ENCODE data around the gene IMMP2L. TPM values are rescaled to one million over a fixed set of nuclear protein-coding genes. Genes with fewer than 3 reads are reported as not detected.

Gene IMMP2L
- total and polyA plus RNA-seq, 2 of the 4 experiments (the other 2 are of a cell fraction) = 5.8 to 9.3 TPM

DNA sequence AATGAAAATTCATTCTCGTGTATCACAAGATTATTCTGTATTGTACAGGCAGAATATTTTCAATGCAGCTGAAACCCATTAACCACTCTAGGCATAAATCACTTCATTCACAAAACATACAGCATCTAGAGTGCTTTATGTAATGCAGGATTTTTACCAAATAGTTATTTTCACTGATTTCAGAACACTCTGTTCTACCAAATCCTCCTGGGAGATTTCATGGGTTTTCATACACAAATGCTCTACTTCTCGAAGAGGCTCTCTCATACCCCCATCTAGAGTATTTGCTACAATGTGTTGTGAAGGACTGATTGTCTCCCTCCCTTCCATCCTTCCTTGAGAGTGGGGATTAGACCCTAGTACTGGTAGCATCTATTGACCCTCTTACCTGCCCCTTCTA lies 680.6 kb downstream of the IMMP2L start:
- no peak overlapping the region for H3K4me2 ChIP-seq (ENCODE audit: low read depth, low read length)
- H3K4ac ChIP-seq (ENCODE audit: low read depth, low read length) = no peak overlapping the region
- DNase-seq (no peak), ATAC-seq (ENCODE audit: low read depth) (no peak)
- no peak overlapping the region for H4K5ac ChIP-seq (ENCODE audit: low read depth, low read length)
- no peaks in the 10 kb centered on the region for H3K36me3 ChIP-seq (ENCODE audit: control insufficient read depth, insufficient read depth, low read length)
- no peak overlapping the region for H3K56ac ChIP-seq (ENCODE audit: extremely low read depth, insufficient read depth, low read length)
- H3K9ac ChIP-seq (ENCODE audit: low read depth, low read length) = no peak overlapping the region
- H3K27me3 ChIP-seq (ENCODE audit: control insufficient read depth, insufficient read depth, low read length) = no peaks in the 10 kb centered on the region
- no peak overlapping the region for H3K27ac ChIP-seq (ENCODE audit: insufficient read depth, low read length)
- no peak overlapping the region for H2BK15ac ChIP-seq (ENCODE audit: low read depth, low read length)
- H2AFZ ChIP-seq (replicated peaks; ENCODE audit: low read length, poor library complexity) = no peak overlapping the region
- H3K4me1 ChIP-seq (ENCODE audit: control insufficient read depth, insufficient read depth, low read length) = no peaks in the 10 kb centered on the region
- H2BK120ac ChIP-seq (ENCODE audit: low read depth, low read length) = no peak overlapping the region
- no peaks in the 10 kb centered on the region for H3K9me3 ChIP-seq (ENCODE audit: control insufficient read depth, insufficient read depth, low read length)
- no peak overlapping the region for H3K14ac ChIP-seq (replicated peaks; ENCODE audit: low read depth, low read length)
- no peak overlapping the region for H2BK5ac ChIP-seq (ENCODE audit: low read depth, low read length, poor library complexity, severe bottlenecking)
- no peak overlapping the region for H3K4me3 ChIP-seq (ENCODE audit: insufficient read depth, low read depth, low read length)
- H3K18ac ChIP-seq (ENCODE audit: low read depth, low read length) = no peak overlapping the region
- POLR2A ChIA-PET (ENCODE audit: unreplicated experiment) = no interaction called here
- no TSS peak for BruUV-seq (replicated peaks)
- WGBS, 2 experiments (ENCODE audit: extremely low coverage in 2 of 2, insufficient read length in 1 of 2) = no CpG with 5 or more reads among the region's 2 CpGs
- H2AK9ac ChIP-seq (replicated peaks; ENCODE audit: low read depth, low read length, poor library complexity) = no peak overlapping the region
- H4K8ac ChIP-seq (ENCODE audit: low read depth in 2 of 2, low read length in 2 of 2) = no peak overlapping the region
- TF ChIP-seq, protein P1, sequence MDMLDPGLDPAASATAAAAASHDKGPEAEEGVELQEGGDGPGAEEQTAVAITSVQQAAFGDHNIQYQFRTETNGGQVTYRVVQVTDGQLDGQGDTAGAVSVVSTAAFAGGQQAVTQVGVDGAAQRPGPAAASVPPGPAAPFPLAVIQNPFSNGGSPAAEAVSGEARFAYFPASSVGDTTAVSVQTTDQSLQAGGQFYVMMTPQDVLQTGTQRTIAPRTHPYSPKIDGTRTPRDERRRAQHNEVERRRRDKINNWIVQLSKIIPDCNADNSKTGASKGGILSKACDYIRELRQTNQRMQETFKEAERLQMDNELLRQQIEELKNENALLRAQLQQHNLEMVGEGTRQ (IDR thresholded peaks at IDR 0.05; ENCODE audit: low read depth, low read length) = no peak
- no peak for TF ChIP-seq CHD1 (IDR thresholded peaks at IDR 0.05; ENCODE audit: low read depth, low read length)
- TF ChIP-seq RAD21 (IDR thresholded peaks at IDR 0.05; ENCODE audit: low read length) = no peak
- TF ChIP-seq NFE2L2 (IDR thresholded peaks at IDR 0.05; ENCODE audit: low read depth, low read length) = no peak
- no peak for TF ChIP-seq RFX5 (IDR thresholded peaks at IDR 0.05; ENCODE audit: low read depth, low read length)
- TF ChIP-seq MAZ (IDR thresholded peaks at IDR 0.05; ENCODE audit: borderline replicate concordance, low read depth, low read length) = no peak
- no peak for TF ChIP-seq SMC3 (IDR thresholded peaks at IDR 0.05; ENCODE audit: low read depth, low read length)
- TF ChIP-seq BHLHE40 (IDR thresholded peaks at IDR 0.05; ENCODE audit: low read depth, low read length) = no peak
- TF ChIP-seq CEBPB (IDR thresholded peaks at IDR 0.05; ENCODE audit: low read depth, low read length) = no peak
- in situ Hi-C loops (cut with MboI; ENCODE audit: low sequenced_read_pairs) (no loop called here), intact Hi-C loops (cut with micrococcal nuclease) (no loop called here), dilution Hi-C loops (cut with HindIII; ENCODE audit: low sequenced_read_pairs, unreplicated experiment) (no loop called here)
- H2AK5ac ChIP-seq (ENCODE audit: low read depth, low read length) = no peak overlapping the region
- H3K9me1 ChIP-seq (ENCODE audit: insufficient read depth, low read length) = no peaks in the 10 kb centered on the region
- CTCF ChIA-PET = no interaction called here
- H3K23ac ChIP-seq (ENCODE audit: low read depth, low read length) = no peak overlapping the region
- H4K20me1 ChIP-seq (ENCODE audit: insufficient read depth, low read length) = no peaks in the 10 kb centered on the region
- no peak overlapping the region for H4K91ac ChIP-seq (ENCODE audit: insufficient read depth, low read depth, low read length)
- no peak overlapping the region for H2BK20ac ChIP-seq (ENCODE audit: low read depth, low read length)
- H3K79me1 ChIP-seq (ENCODE audit: low read depth in 1 of 2, low read length in 2 of 2) = no peaks in the 10 kb centered on the region
